HTR-8/SVneo (cell line): Measurements from ENCODE around the gene ATG2A.
"Not testable (repeated sequence)": the region's sequence is repeated elsewhere in the genome, so short reads cannot be mapped to it uniquely, and the experiment has no call there.

Source experiments
- DNase-seq: peaks from one replicate; pipeline ENCODE4 v3.0.0; 2011; ENCODE audit warnings: low spot score, mixed read lengths; ENCODE audit not compliant: insufficient read length
- FAIRE-seq: peaks from 2 replicates; lab custom pipeline; 2011; peaks lifted over from hg19 to GRCh38; lab: Jason Lieb, UNC

Gene ATG2A

DNA sequence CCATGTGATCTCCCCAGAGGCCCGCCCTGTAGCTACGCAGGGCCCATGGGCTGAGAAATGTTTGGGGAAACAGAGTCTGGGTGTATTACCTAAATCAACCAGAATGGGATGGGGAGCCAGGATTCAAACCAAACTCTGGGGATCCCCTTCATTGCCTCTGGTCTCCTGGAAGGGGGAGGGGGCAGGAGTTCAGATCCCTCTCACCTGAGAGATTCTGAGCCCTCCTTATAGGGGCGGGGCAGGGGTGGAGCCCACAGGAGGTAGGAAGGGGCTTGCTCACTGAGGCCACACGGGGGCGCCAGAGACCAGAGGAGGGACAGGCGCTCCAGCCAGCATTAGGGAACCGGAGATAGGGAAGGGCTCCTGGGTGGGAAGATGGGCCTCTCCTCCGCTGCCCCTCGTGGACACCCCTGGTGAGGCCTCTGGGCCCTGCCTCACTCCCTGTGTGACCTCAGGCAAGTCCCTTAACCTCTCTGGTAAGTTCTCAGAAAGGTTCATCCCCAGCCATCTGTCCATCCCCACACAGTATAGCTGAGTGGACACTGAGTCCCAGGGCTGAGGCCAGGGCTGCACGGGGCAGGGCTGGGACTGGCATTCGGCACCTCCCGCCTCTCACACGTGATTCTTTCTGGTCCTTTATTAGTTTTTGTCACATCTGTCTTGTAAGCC, 69.9 kb downstream of the ATG2A start:
- FAIRE-seq (peak; percentile 28), DNase-seq (peak; percentile 91)

DNA sequence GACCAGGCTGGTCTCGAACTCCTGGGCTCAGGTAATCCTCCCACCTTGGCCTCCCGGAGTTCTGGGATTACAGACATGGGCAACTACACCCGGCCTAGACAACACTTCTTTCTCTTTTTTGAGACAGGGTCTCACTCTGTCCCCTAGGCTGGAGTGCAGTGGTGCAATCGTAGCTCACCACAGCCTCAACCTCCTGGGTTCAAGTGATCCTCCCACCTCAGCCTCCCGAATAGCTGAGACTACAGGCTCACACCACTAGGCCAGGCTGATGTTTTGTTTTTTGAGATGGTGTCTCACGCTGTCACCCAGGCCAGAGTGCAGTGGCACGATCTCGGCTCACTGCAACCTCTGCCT, 71.3 kb downstream of the ATG2A start:
- DNase-seq, FAIRE-seq: not testable (repeated sequence)

GRCh38 chr11:64845129-64845775, 71.8 kb downstream of the ATG2A start:
- DNase-seq (no peak), FAIRE-seq (no peak)
